T-helper 17 cell (primary cell): Measurements from ENCODE around the gene LRFN4. TPM values are rescaled to one million over a fixed set of nuclear protein-coding genes. Genes with fewer than 3 reads are reported as not detected.

ENCODE experiments used
- ATAC-seq: fragments of 150-1000 bp; cut with Tn5 transposase; 2 replicates; pipeline ENCODE4 v1.10.0; 2021; ENCODE audit warnings: mild to moderate bottlenecking, moderate library complexity
- DNase-seq, 3 donors: peaks; one replicate each; pipeline versions ENCODE4 v3.0.0 to v3.0.0-alpha.2; 2020 to 2021
- H3K9me3 ChIP-seq: one replicate; pipeline ENCODE4 v1.7.0; 2013; ENCODE audit warnings: low read length, mild to moderate bottlenecking; ENCODE audit not compliant: control insufficient read depth, poor library complexity, severe bottlenecking
- H3K27ac Mint-ChIP-seq: one replicate; pipeline ENCODE4 v1.8.0; 2022; ENCODE audit warnings: mild to moderate bottlenecking, moderate library complexity, mixed read lengths
- H3K27me3 Mint-ChIP-seq: one replicate; pipeline ENCODE4 v1.8.0; 2022; ENCODE audit warnings: mixed read lengths
- H3K36me3 Mint-ChIP-seq: one replicate; pipeline ENCODE4 v1.8.0; 2022; ENCODE audit warnings: low read depth, mixed read lengths
- H3K4me1 Mint-ChIP-seq: one replicate; pipeline ENCODE4 v1.8.0; 2022; ENCODE audit warnings: mild to moderate bottlenecking, mixed read lengths
- H3K4me3 Mint-ChIP-seq: one replicate; pipeline ENCODE4 v1.8.0; 2022; ENCODE audit warnings: mild to moderate bottlenecking, moderate library complexity, mixed read lengths
- total RNA-seq, 4 donors: library from RNA in 2 of 4; stranded (reverse) in 2 of 4; gene quantifications; one replicate each; pipeline ENCODE4 v1.2.3 and lab custom pipeline; 2022 to 2026

LRFN4 gene
- total RNA-seq, 2 donors from 2014 or later = 6.2 to 8.3 TPM

- Mint-ChIP-seq H3K4me1 (no peaks in the 10 kb centered on the region), H3K27ac (no peak overlapping the region), H3K36me3 (peaks cover 2% of the 10 kb centered on the region), H3K4me3 (no peak overlapping the region), H3K27me3 (peaks cover 11% of the 10 kb centered on the region)
- ATAC-seq (no peak), DNase-seq (no peak)
- H3K9me3 ChIP-seq = no peaks in the 10 kb centered on the region
Measured at GRCh38 chr11:66906061-66906733, 49.3 kb downstream of the LRFN4 start.

- H3K4me1 Mint-ChIP-seq = no peaks in the 10 kb centered on the region
- DNase-seq (no peak), ATAC-seq (no peak)
- H3K36me3 Mint-ChIP-seq = no peaks in the 10 kb centered on the region
- H3K4me3 Mint-ChIP-seq = no peak overlapping the region
- H3K9me3 ChIP-seq = no peaks in the 10 kb centered on the region
- H3K27ac Mint-ChIP-seq = no peak overlapping the region
- H3K27me3 Mint-ChIP-seq = peaks cover 11% of the 10 kb centered on the region
Measured at GRCh38 chr11:66907751-66908630, 51.1 kb downstream of the LRFN4 start.

DNA sequence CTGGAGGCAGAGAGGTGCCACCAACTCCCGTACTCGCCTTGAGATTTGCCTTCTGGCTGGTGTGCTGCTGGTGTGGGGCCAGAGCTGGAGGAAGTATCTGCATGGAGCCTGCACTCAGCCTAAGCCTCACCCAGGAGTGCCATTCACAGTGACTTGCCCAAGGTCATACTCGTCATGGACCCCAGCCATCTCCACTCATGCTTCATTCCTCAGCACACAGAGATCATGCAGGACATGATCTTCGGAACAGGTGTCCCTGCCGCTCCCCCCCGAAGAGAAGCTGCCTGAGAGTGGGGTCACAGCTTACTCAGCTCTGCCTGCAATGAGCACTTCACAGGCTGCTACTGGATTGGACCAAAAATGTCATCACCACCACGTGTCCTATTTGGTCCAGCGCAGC lies 52.3 kb downstream of the LRFN4 start:
- peaks cover 11% of the 10 kb centered on the region for H3K27me3 Mint-ChIP-seq
- H3K9me3 ChIP-seq = no peaks in the 10 kb centered on the region
- DNase-seq (no peak), ATAC-seq (no peak)
- no peak overlapping the region for H3K27ac Mint-ChIP-seq
- H3K36me3 Mint-ChIP-seq = no peaks in the 10 kb centered on the region
- no peaks in the 10 kb centered on the region for H3K4me1 Mint-ChIP-seq
- no peak overlapping the region for H3K4me3 Mint-ChIP-seq

GRCh38 chr11:66910016-66910415 lies 53.2 kb downstream of the LRFN4 start:
- H3K9me3 ChIP-seq = no peaks in the 10 kb centered on the region
- Mint-ChIP-seq H3K36me3 (no peaks in the 10 kb centered on the region), H3K4me3 (no peak overlapping the region), H3K27ac (no peak overlapping the region), H3K4me1 (no peaks in the 10 kb centered on the region), H3K27me3 (peaks cover 9% of the 10 kb centered on the region)
- ATAC-seq (no peak), DNase-seq (no peak)

Other genes starting within 250 kb of the LRFN4 start
- 100 to 1,000 TPM; 286 to 398 TPM for gene RBM14, start 240.4 kb upstream of the LRFN4 start, total RNA-seq
- 100 to 1,000 TPM; 205 to 261 TPM for gene RBM4, start 218.4 kb upstream of the LRFN4 start, total RNA-seq
- gene RBM4B, start 179.2 kb upstream of the LRFN4 start, total RNA-seq = 1 to 10 TPM; 7.3 to 9.9 TPM
- under 1 TPM in 1 of 2 donors, not detected in 1; 0.23 TPM for gene SPTBN2, start 127.8 kb upstream of the LRFN4 start, total RNA-seq
- gene RCE1, start 13.6 kb upstream of the LRFN4 start, total RNA-seq = 10 to 100 TPM; 36.2 to 41.6 TPM
- gene PC, start 101.3 kb downstream of the LRFN4 start, total RNA-seq = 1 to 10 TPM; 5.8 to 7.4 TPM
- gene C11orf86, start 118.2 kb downstream of the LRFN4 start, total RNA-seq = not detected
- gene SYT12, start 166.1 kb downstream of the LRFN4 start, total RNA-seq = not detected
- gene RHOD, start 199.8 kb downstream of the LRFN4 start, total RNA-seq = not detected